IPS DF 6.9 (cell line): Measurements from ENCODE around the gene MBP.

Experiments used
- DNase-seq: peaks from one replicate; pipeline ENCODE4 v3.0.0-alpha.2; 2013; ENCODE audit warnings: low read depth, low spot score
- H3K27ac ChIP-seq: one replicate; pipeline ENCODE4 v1.5.1; 2013; ENCODE audit warnings: low read length, control low read depth
- H3K27me3 ChIP-seq: 2 replicates; pipeline ENCODE4 v1.6.1; 2013; ENCODE audit warnings: mild to moderate bottlenecking, low read length; ENCODE audit not compliant: control insufficient read depth, insufficient read depth
- H3K36me3 ChIP-seq: 2 replicates; pipeline ENCODE4 v1.6.1; 2013; ENCODE audit warnings: low read length; ENCODE audit not compliant: control insufficient read depth, insufficient read depth
- H3K4me1 ChIP-seq: 2 replicates; pipeline ENCODE4 v1.6.1; 2013; ENCODE audit warnings: low read length; ENCODE audit not compliant: control insufficient read depth, insufficient read depth
- H3K4me3 ChIP-seq: 2 replicates; pipeline ENCODE4 v1.5.1; 2013; ENCODE audit warnings: mild to moderate bottlenecking, low read length
- H3K9me3 ChIP-seq: 2 replicates; pipeline ENCODE4 v1.6.1; 2013; ENCODE audit warnings: low read length, inconsistent platforms; ENCODE audit not compliant: control insufficient read depth, insufficient read depth
- WGBS: extraction: QIAGEN DNeasy Blood & Tissue Kit; methylation state at CpG from one replicate; pipeline ENCODE4 v1.1.7; 2013; ENCODE audit warnings: mixed read lengths, missing lambda C conversion rate; ENCODE audit not compliant: insufficient read length, insufficient coverage; 5-methylcytosine and 5-hydroxymethylcytosine counted together

Gene MBP

DNA sequence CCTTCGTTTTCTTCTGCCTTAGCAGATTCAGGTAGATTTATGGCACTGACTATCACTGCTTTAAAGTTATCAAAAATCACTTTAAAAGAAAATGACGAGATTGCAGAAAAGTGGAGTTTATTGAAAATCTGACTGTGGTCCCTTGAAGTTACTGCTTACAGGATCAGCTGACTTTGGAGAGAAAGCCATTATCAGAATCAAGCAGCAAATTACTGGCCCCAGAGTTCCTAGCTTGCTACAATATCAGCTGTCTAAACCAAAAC, 18.5 kb downstream of the MBP start:
- no peaks in the 10 kb centered on the region for H3K27me3 ChIP-seq
- no peak overlapping the region for H3K4me3 ChIP-seq
- no peaks in the 10 kb centered on the region; the same call in 1 of the 2 replicates for H3K36me3 ChIP-seq
- no CpG with 5 or more reads among the region's 2 CpGs for WGBS
- no peak for DNase-seq
- peaks cover 4% of the 10 kb centered on the region; the same call in 1 of the 2 replicates for H3K4me1 ChIP-seq
- no peak overlapping the region for H3K27ac ChIP-seq
- H3K9me3 ChIP-seq: no peaks in the 10 kb centered on the region

DNA sequence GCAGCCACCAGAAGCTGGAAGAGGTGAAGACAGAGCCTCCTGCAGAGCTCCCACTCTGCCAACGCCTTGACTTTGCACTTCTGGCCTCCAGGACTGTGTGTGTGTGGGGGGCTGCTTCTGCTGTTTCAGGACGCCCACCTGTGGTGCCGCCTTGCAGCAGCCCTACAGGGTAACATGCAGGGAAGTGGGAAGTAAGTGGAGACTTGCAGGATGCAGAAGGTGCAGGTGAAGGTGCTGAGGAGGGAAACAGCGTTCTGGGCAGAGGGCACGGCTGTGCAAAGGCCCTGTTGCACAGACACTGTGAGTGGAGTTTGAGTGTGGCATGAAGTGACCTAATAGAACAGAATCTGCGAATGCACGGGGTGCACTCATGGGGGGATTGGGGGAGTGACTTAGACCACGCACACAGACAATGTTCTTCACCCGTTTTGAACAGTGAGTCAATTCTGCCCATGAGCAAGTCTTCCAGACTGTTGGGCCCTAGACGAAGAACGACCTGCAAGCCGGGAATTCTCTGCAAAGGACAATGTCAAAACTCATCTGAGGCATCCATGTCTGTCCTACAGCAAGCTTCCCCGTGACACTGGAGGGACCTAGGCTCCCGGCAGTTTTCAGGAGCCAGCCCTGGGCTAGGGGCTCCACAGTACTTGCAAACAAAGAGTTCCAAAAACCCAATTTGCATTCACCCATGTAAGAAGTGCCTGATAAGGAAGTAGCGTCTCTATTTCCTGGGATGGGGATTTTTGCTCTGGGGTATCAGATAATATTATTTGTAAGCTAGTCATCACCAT, 19.0 kb downstream of the MBP start:
- Histone ChIP-seq H3K4me3 (no peak overlapping the region), H3K9me3 (no peaks in the 10 kb centered on the region), H3K36me3 (no peaks in the 10 kb centered on the region; the same call in 1 of the 2 replicates), H3K4me1 (peaks cover 4% of the 10 kb centered on the region; the same call in 1 of the 2 replicates), H3K27ac (no peak overlapping the region), H3K27me3 (no peaks in the 10 kb centered on the region)
- DNase-seq: no peak
- no CpG with 5 or more reads among the region's 15 CpGs for WGBS

DNA sequence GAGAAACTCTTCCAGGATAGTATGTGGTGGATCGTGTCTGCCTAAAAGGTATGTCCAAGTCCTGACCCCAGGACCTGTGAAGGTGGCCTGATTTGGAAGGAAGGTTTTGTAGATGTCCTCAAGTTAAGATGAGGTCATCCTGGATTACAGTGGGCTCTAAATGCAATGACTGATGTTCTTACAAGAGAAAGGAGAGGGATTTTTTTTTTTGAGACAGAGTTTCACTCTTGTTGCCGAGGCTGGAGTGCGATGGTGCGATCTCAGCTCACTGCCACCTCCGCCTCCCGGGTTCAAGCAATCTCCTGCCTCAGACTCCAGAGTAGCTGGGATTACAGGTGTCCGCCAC, 19.9 kb downstream of the MBP start:
- Histone ChIP-seq H3K36me3 (no peaks in the 10 kb centered on the region; the same call in 1 of the 2 replicates), H3K4me3 (no peak overlapping the region), H3K4me1 (peaks cover 4% of the 10 kb centered on the region; the same call in 1 of the 2 replicates), H3K27me3 (no peaks in the 10 kb centered on the region), H3K9me3 (no peaks in the 10 kb centered on the region), H3K27ac (no peak overlapping the region)
- WGBS: no CpG with 5 or more reads among the region's 7 CpGs
- no peak for DNase-seq

DNA sequence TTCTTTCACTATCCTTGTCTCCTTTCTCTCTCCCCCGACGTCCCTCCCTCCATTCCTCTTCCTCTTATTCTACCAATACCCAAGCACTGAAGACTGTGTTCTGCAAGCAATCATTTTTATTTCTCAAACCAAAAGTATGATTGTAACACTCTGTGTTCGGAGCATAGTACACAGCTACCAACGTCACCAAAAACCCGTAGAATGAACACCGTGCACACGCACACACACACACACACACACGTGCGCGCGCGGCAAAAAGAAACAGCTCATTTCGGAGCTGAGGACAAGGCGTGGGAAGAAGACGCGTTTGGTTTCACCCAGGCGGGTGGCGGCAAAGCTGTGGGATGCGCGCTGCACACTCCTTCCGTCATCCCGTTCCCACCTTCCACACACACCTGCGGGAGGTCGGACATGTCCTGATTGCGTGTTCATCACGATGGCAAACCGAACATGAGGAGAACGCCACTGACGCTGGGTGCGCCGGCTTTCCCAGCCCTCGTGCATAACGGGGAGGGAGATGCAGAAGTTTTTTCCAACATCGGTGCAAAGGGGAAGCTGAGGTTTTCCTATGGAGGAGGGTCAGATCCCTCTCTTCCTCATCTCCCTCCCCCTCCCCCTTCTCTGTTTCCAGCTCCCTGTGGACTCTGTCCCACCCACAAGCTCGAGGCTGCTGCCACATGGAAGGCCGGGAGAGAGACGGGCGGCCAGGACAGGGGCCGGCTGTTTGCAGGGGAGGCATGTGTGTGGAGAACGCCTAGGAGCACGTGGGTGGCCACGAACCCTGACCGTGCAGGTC, 20.4 kb downstream of the MBP start:
- no peak overlapping the region for H3K4me3 ChIP-seq
- no peak overlapping the region for H3K27ac ChIP-seq
- peaks cover 4% of the 10 kb centered on the region; the same call in 1 of the 2 replicates for H3K4me1 ChIP-seq
- no peaks in the 10 kb centered on the region; the same call in 1 of the 2 replicates for H3K36me3 ChIP-seq
- no peaks in the 10 kb centered on the region for H3K27me3 ChIP-seq
- WGBS: 100% methylated on average over 2 of the region's 43 CpGs
- no peaks in the 10 kb centered on the region for H3K9me3 ChIP-seq
- no peak for DNase-seq

DNA sequence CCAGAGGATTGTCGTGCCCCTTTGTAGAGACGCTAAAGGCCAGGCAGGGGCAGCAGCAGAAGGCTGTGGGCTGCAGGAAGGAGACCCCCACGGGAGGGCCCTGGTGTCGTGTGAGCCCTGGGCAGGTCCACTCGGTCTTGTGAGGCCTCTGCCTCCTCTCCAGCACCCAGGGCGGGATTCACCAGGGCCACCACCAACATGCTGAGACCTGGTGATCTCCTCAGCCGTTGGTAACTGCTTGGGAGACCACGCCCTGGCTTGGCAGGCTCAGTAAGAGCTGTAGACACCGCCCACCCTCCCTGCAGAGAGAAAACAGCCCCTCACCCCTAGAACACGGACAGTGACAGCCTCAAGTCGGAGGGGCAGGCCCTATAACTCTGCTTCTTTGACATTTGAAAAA, 21.1 kb downstream of the MBP start:
- H3K27ac ChIP-seq: no peak overlapping the region
- H3K4me3 ChIP-seq: no peak overlapping the region
- peaks cover 4% of the 10 kb centered on the region; the same call in 1 of the 2 replicates for H3K4me1 ChIP-seq
- WGBS: no CpG with 5 or more reads among the region's 11 CpGs
- no peaks in the 10 kb centered on the region for H3K27me3 ChIP-seq
- no peak for DNase-seq
- no peaks in the 10 kb centered on the region; the same call in 1 of the 2 replicates for H3K36me3 ChIP-seq
- no peaks in the 10 kb centered on the region for H3K9me3 ChIP-seq

DNA sequence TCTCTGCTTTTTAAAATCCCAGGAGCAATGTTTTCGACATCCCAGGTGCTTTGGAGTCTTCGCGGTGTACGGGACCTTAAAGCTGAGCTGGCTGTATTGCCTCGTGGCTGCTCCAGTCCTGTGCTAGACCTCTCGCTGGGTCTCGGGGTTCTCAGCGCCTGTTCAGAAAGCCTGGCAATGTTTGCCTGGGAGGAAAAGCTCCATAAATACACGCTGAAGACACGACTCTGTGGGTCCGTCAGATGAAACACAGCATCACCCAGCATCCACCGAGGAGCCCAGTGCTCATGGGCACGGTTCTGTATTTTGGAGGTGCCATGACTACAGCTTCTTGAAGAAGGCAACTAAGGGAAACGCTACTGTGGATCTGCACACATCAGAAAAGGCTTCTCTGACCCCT, 21.6 kb downstream of the MBP start:
- Histone ChIP-seq H3K9me3 (no peaks in the 10 kb centered on the region), H3K27me3 (no peaks in the 10 kb centered on the region), H3K27ac (no peak overlapping the region), H3K4me1 (peaks cover 4% of the 10 kb centered on the region; the same call in 1 of the 2 replicates), H3K4me3 (no peak overlapping the region), H3K36me3 (no peaks in the 10 kb centered on the region; the same call in 1 of the 2 replicates)
- WGBS: no CpG with 5 or more reads among the region's 14 CpGs
- DNase-seq: no peak

DNA sequence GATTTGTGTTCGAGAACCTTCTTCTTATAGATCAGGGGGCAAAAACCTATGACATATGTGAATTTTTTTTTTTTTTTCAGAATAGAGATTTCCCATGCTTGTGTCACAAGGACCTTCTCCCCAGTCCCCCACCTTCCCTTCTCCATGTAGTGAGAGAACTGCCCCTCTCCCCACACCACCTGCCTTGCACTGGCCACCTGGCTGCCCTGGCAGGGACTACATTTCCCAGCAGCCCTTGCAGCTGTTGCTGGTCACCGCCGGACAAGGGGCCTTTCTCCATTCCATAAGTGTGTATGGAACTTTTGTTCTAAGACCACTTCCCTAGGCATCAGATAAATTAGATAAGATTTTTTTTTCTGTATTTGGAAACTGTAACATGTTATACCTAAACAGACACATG, 22.2 kb downstream of the MBP start:
- Histone ChIP-seq H3K9me3 (no peaks in the 10 kb centered on the region), H3K4me1 (peaks cover 4% of the 10 kb centered on the region; the same call in 1 of the 2 replicates), H3K4me3 (no peak overlapping the region), H3K36me3 (no peaks in the 10 kb centered on the region; the same call in 1 of the 2 replicates), H3K27me3 (no peaks in the 10 kb centered on the region), H3K27ac (no peak overlapping the region)
- DNase-seq: no peak
- no CpG with 5 or more reads among the region's 3 CpGs for WGBS

DNA sequence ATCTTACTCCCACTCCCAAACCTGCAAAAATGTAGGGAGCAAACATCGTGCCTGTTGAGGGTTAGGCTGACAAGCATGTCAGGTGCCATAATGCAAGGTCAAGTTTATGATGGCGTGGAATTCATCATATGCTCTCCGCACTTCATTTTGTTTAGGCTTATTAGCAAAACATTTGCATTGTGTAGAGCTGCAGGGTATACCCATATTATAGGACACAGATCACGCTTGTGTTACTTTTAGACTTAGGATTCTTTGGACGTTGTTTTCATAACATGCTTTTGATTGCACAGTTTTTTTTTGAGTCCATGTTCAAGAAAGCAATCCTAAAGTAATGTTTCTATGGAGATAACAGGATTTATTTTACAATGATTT, 22.9 kb downstream of the MBP start:
- WGBS: no CpG with 5 or more reads among the region's 5 CpGs
- H3K4me1 ChIP-seq: peaks cover 4% of the 10 kb centered on the region; the same call in 1 of the 2 replicates
- no peak overlapping the region for H3K27ac ChIP-seq

DNA sequence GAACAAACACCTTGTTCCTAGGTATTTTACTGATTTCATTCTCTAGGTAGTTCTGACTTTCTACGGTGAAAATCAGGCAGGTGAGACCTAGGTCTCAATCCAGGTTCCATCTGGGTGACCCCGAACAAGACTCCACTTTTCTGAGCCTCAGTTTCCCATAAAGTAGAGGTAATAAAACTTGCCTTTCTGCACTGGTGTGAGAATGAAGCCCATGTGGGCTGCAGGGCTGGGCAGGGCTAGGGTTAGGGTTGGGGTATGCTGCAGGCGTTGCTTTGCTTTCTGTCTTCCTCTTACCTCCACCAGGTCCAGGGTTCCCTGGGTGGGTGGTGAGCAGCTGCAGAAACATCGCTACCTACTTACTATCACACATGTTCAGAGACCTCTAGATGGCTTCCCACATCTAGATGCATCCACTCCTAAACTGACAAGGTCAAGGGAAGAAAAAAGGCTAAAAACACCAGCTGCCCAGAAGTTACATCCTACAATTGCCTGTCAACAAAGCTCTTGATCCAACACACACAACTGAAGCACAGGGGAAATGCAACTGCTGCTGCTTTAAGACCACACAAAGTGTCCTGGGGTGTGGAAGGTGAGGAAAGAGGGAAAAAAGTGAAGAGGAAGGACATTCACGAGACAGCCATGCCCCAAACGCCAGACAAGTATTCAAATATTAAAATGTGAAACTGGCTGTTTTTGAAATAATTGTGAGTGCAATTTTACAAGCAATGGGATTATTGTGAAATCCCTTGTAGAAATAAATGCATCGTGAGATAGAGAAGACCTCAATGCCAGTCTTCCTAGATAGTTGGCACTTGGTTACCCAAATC, 23.5 kb downstream of the MBP start:
- DNase-seq: no peak
- Histone ChIP-seq H3K27me3 (no peaks in the 10 kb centered on the region), H3K9me3 (no peaks in the 10 kb centered on the region)

More for the DNA sequence above, 22.9 kb downstream of the MBP start:
- no peak for DNase-seq
- no peaks in the 10 kb centered on the region for H3K9me3 ChIP-seq
- H3K27me3 ChIP-seq: no peaks in the 10 kb centered on the region
- no peak overlapping the region for H3K4me3 ChIP-seq
- no peaks in the 10 kb centered on the region; the same call in 1 of the 2 replicates for H3K36me3 ChIP-seq

More for the DNA sequence above, 23.5 kb downstream of the MBP start:
- Histone ChIP-seq H3K4me1 (peaks cover 4% of the 10 kb centered on the region; the same call in 1 of the 2 replicates), H3K36me3 (no peaks in the 10 kb centered on the region; the same call in 1 of the 2 replicates), H3K4me3 (no peak overlapping the region), H3K27ac (no peak overlapping the region)
- WGBS: no CpG with 5 or more reads among the region's 7 CpGs
